ENCODE measurements around the gene NDUFS1.

DNA sequence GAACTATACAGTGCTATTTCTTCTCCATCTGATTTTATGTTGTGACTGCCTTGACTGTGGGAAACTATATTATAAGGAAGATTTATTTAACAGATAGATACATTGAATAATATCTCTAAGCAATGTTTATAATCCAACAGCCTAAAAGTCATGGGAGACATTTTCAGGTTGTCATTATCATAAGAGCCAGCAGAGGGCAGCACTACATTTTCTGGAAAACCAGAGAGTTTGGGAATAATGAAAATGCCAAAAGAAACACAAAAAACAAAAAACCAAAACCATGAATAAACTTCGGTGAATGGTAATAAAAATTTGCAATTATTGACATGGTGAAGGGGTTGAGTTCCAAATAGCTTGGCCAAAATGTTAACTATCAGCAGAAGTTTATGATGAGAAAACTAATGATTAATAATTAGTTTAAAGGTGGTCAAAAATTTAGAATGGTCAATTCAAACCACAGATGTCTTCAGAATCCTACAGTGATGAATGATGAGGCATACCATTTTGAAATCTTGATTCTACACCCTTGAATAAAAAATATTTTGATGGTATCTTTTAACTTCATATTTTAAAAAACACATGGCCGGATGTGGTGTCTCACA lies 5.1 kb upstream of the NDUFS1 start:
- TF ChIP-seq, protein P1, sequence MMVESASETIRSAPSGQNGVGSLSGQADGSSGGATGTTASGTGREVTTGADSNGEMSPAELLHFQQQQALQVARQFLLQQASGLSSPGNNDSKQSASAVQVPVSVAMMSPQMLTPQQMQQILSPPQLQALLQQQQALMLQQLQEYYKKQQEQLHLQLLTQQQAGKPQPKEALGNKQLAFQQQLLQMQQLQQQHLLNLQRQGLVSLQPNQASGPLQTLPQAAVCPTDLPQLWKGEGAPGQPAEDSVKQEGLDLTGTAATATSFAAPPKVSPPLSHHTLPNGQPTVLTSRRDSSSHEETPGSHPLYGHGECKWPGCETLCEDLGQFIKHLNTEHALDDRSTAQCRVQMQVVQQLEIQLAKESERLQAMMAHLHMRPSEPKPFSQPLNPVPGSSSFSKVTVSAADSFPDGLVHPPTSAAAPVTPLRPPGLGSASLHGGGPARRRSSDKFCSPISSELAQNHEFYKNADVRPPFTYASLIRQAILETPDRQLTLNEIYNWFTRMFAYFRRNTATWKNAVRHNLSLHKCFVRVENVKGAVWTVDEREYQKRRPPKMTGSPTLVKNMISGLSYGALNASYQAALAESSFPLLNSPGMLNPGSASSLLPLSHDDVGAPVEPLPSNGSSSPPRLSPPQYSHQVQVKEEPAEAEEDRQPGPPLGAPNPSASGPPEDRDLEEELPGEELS (CRISPR knock-in tag; IDR thresholded peaks at IDR 0.05; ENCODE audit: borderline replicate concordance): no peak
- no peak for TF ChIP-seq NCOA1 (IDR thresholded peaks at IDR 0.05; ENCODE audit: low read depth)
- TF ChIP-seq RCOR1 (IDR thresholded peaks at IDR 0.05; ENCODE audit: borderline replicate concordance in 1 of 2, low read depth in 2 of 2, low read length in 2 of 2): no peak
- TF ChIP-seq, protein P2, sequence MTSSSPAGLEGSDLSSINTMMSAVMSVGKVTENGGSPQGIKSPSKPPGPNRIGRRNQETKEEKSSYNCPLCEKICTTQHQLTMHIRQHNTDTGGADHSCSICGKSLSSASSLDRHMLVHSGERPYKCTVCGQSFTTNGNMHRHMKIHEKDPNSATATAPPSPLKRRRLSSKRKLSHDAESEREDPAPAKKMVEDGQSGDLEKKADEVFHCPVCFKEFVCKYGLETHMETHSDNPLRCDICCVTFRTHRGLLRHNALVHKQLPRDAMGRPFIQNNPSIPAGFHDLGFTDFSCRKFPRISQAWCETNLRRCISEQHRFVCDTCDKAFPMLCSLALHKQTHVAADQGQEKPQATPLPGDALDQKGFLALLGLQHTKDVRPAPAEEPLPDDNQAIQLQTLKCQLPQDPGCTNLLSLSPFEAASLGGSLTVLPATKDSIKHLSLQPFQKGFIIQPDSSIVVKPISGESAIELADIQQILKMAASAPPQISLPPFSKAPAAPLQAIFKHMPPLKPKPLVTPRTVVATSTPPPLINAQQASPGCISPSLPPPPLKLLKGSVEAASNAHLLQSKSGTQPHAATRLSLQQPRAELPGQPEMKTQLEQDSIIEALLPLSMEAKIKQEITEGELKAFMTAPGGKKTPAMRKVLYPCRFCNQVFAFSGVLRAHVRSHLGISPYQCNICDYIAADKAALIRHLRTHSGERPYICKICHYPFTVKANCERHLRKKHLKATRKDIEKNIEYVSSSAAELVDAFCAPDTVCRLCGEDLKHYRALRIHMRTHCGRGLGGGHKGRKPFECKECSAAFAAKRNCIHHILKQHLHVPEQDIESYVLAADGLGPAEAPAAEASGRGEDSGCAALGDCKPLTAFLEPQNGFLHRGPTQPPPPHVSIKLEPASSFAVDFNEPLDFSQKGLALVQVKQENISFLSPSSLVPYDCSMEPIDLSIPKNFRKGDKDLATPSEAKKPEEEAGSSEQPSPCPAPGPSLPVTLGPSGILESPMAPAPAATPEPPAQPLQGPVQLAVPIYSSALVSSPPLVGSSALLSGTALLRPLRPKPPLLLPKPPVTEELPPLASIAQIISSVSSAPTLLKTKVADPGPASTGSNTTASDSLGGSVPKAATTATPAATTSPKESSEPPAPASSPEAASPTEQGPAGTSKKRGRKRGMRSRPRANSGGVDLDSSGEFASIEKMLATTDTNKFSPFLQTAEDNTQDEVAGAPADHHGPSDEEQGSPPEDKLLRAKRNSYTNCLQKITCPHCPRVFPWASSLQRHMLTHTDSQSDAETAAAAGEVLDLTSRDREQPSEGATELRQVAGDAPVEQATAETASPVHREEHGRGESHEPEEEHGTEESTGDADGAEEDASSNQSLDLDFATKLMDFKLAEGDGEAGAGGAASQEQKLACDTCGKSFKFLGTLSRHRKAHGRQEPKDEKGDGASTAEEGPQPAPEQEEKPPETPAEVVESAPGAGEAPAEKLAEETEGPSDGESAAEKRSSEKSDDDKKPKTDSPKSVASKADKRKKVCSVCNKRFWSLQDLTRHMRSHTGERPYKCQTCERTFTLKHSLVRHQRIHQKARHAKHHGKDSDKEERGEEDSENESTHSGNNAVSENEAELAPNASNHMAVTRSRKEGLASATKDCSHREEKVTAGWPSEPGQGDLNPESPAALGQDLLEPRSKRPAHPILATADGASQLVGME (CRISPR knock-in tag; IDR thresholded peaks at IDR 0.05): no peak
- no peak for TF ChIP-seq SMAD1 (IDR thresholded peaks at IDR 0.05; ENCODE audit: low read depth, low read length, partially characterized antibody)
- no peak for TF ChIP-seq SIN3A (IDR thresholded peaks at IDR 0.05; ENCODE audit: borderline replicate concordance in 2 of 2, control insufficient read depth in 1 of 2, low read depth in 2 of 2, low read length in 2 of 2)
- TF ChIP-seq, protein P3, sequence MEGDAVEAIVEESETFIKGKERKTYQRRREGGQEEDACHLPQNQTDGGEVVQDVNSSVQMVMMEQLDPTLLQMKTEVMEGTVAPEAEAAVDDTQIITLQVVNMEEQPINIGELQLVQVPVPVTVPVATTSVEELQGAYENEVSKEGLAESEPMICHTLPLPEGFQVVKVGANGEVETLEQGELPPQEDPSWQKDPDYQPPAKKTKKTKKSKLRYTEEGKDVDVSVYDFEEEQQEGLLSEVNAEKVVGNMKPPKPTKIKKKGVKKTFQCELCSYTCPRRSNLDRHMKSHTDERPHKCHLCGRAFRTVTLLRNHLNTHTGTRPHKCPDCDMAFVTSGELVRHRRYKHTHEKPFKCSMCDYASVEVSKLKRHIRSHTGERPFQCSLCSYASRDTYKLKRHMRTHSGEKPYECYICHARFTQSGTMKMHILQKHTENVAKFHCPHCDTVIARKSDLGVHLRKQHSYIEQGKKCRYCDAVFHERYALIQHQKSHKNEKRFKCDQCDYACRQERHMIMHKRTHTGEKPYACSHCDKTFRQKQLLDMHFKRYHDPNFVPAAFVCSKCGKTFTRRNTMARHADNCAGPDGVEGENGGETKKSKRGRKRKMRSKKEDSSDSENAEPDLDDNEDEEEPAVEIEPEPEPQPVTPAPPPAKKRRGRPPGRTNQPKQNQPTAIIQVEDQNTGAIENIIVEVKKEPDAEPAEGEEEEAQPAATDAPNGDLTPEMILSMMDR (IDR thresholded peaks at IDR 0.05 in 2 of 3, conservative IDR thresholded peaks at IDR 0.05 in 1 of 3; ENCODE audit: insufficient read depth in 2 of 3, low read depth in 1 of 3, low read length in 3 of 3): peak; percentile 33 to 55 (median 45); a peak in 4 of 6 replicates
- TF ChIP-seq JUN (IDR thresholded peaks at IDR 0.05; ENCODE audit: borderline replicate concordance, low read depth, low read length): no peak
- TF ChIP-seq JUN (CRISPR knock-in tag; IDR thresholded peaks at IDR 0.05; ENCODE audit: borderline replicate concordance): no peak
- TF ChIP-seq IFI16 (CRISPR knock-in tag; IDR thresholded peaks at IDR 0.05): no peak
- TF ChIP-seq EZH2 (IDR thresholded peaks at IDR 0.05; ENCODE audit: borderline replicate concordance, low read depth, low read length): no peak
- no peak for TF ChIP-seq CCAR2 (IDR thresholded peaks at IDR 0.05; ENCODE audit: low read depth, low read length)

All from K562 (cell line).